GM23338 (cell line): ENCODE data around the gene OLFML2B. TPM values are rescaled to one million over a fixed set of nuclear protein-coding genes. Genes with fewer than 3 reads are reported as not detected.
A peak's percentile ranks its signal among the peaks of the same experiment; 100 is the strongest.

Experiments
- ATAC-seq: fragments of 200-7000 bp; cut with Tn5 transposase; 3 replicates; pipeline ENCODE4 v1.9.1; 2020
- DNase-seq: peaks from one replicate; pipeline ENCODE4 v3.0.0-alpha.2; 2015; ENCODE audit warnings: low spot score
- H2AFZ ChIP-seq: fragments of 200-600 bp; sonication (generic); 2 replicates; pipeline ENCODE4 v1.8.0; 2016; ENCODE audit warnings: antibody characterized with exemption, mild to moderate bottlenecking, moderate library complexity
- H3F3A ChIP-seq: fragments of 200-600 bp; sonication (generic); replicated peaks from 2 replicates; pipeline ENCODE4 v1.8.0; 2017; ENCODE audit warnings: antibody characterized with exemption, mixed run types, low read depth
- H3K27ac ChIP-seq: fragments of 200-600 bp; sonication (generic); 2 replicates; pipeline ENCODE4 v1.6.1; 2016; ENCODE audit warnings: low read depth
- H3K27me3 ChIP-seq: fragments of 200-600 bp; sonication (generic); 2 replicates; pipeline ENCODE4 v1.8.0; 2016; ENCODE audit warnings: mild to moderate bottlenecking, mixed run types, moderate library complexity; ENCODE audit not compliant: insufficient read depth
- H3K36me3 ChIP-seq: fragments of 200-600 bp; sonication (generic); 2 replicates; pipeline ENCODE4 v1.8.0; 2016; ENCODE audit warnings: mild to moderate bottlenecking; ENCODE audit not compliant: insufficient read depth
- H3K4me1 ChIP-seq: fragments of 200-600 bp; sonication (generic); 2 replicates; pipeline ENCODE4 v1.8.0; 2016; ENCODE audit warnings: mild to moderate bottlenecking, moderate library complexity; ENCODE audit not compliant: insufficient read depth
- H3K4me2 ChIP-seq: fragments of 200-600 bp; sonication (generic); 2 replicates; pipeline ENCODE4 v1.7.1; 2017; ENCODE audit warnings: mixed run types
- H3K4me3 ChIP-seq: fragments of 200-600 bp; sonication (generic); 2 replicates; pipeline ENCODE4 v1.6.1; 2016; ENCODE audit warnings: mixed run types
- H3K79me2 ChIP-seq: fragments of 200-600 bp; sonication (generic); replicated peaks from 2 replicates; pipeline ENCODE4 v1.8.0; 2017; ENCODE audit warnings: mild to moderate bottlenecking; ENCODE audit not compliant: insufficient read depth
- H3K9me2 ChIP-seq: fragments of 200-600 bp; sonication (generic); 2 replicates; pipeline ENCODE4 v1.8.0; 2017; ENCODE audit not compliant: insufficient read depth
- H4K20me1 ChIP-seq: fragments of 200-600 bp; sonication (generic); replicated peaks from 2 replicates; pipeline ENCODE4 v1.8.0; 2017; ENCODE audit warnings: mild to moderate bottlenecking; ENCODE audit not compliant: insufficient read depth
- H3K27ac Mint-ChIP-seq: 2 replicates; pipeline ENCODE4 v1.8.0; 2020; ENCODE audit warnings: inconsistent platforms, mild to moderate bottlenecking, moderate library complexity, mixed read lengths
- H3K27me3 Mint-ChIP-seq: 3 replicates; pipeline ENCODE4 v1.8.0; 2022; ENCODE audit warnings: low read depth, mild to moderate bottlenecking, moderate library complexity, mixed read lengths, inconsistent platforms; ENCODE audit not compliant: insufficient read depth, poor library complexity
- H3K36me3 Mint-ChIP-seq: 3 replicates; pipeline ENCODE4 v1.8.0; 2021; ENCODE audit warnings: low read depth, mild to moderate bottlenecking, inconsistent platforms, moderate library complexity, mixed read lengths
- H3K4me1 Mint-ChIP-seq: 3 replicates; pipeline ENCODE4 v1.8.0; 2020; ENCODE audit warnings: mild to moderate bottlenecking, inconsistent platforms, mixed read lengths
- H3K4me3 Mint-ChIP-seq: 3 replicates; pipeline ENCODE4 v1.8.0; 2021; ENCODE audit warnings: moderate library complexity, mild to moderate bottlenecking, inconsistent platforms, mixed read lengths
- H3K9me3 Mint-ChIP-seq: 3 replicates; pipeline ENCODE4 v1.8.0; 2020; ENCODE audit warnings: moderate library complexity, mild to moderate bottlenecking, inconsistent platforms, mixed read lengths
- CREB1 ChIP-seq: fragments of 250-450 bp; sonication (Bioruptor Pico); IDR thresholded peaks from 2 replicates; pipeline ENCODE4 v1.5.0; 2020; ENCODE audit warnings: low read depth, mild to moderate bottlenecking, moderate library complexity
- EZH2 ChIP-seq: fragments of 200-600 bp; sonication (generic); IDR thresholded peaks from one replicate; pipeline ENCODE4 v1.8.0; 2017; ENCODE audit warnings: antibody characterized with exemption, mild to moderate bottlenecking, low read depth; ENCODE audit not compliant: unreplicated experiment
- EZH2phosphoT487 ChIP-seq: fragments of 200-600 bp; sonication (generic); IDR thresholded peaks from one replicate; pipeline ENCODE4 v1.8.1; 2018; ENCODE audit warnings: antibody characterized with exemption; ENCODE audit not compliant: unreplicated experiment
- JUNB ChIP-seq: IDR thresholded peaks from one replicate; pipeline ENCODE4 v1.6.1; 2016; ENCODE audit warnings: antibody characterized with exemption; ENCODE audit not compliant: unreplicated experiment
- NANOG ChIP-seq: IDR thresholded peaks from 2 replicates; pipeline ENCODE4 v1.6.1; 2016; ENCODE audit warnings: antibody characterized with exemption, borderline replicate concordance
- POLR2AphosphoS5 ChIP-seq: IDR thresholded peaks from 2 replicates; pipeline ENCODE4 v1.6.1; 2016; ENCODE audit warnings: antibody characterized with exemption, low read depth
- STAT1 ChIP-seq: IDR thresholded peaks from one replicate; pipeline ENCODE4 v1.6.1; 2016; ENCODE audit warnings: antibody characterized with exemption; ENCODE audit not compliant: unreplicated experiment
- ZNF114 ChIP-seq: fragments of 250-450 bp; sonication (Bioruptor Pico); IDR thresholded peaks from 2 replicates; pipeline ENCODE4 v1.5.0; 2020; ENCODE audit warnings: mild to moderate bottlenecking, moderate library complexity
- ZNF331 ChIP-seq: fragments of 250-450 bp; sonication (Bioruptor Pico); IDR thresholded peaks from 2 replicates; pipeline ENCODE4 v1.5.0; 2020; ENCODE audit warnings: low read depth, mild to moderate bottlenecking, moderate library complexity
- polyA plus RNA-seq: library from polyadenylated mRNA; unstranded; fragments of >200 nt; fragmentation: Nextera tagmentation; extraction: Ambion mirVana; gene quantifications from 2 replicates; pipeline ENCODE4 v1.2.1, GENCODE V29; 2016
- total RNA-seq: library from RNA; depleted of rRNA; stranded (reverse); fragments of >200 nt; shearing (Covaris generic); gene quantifications from 2 replicates; pipeline ENCODE4 v1.2.3, GENCODE V29; 2014
- TF ChIP-seq, protein P1 (sequence below): IDR thresholded peaks from 2 replicates; pipeline ENCODE4 v1.6.1; 2016; ENCODE audit warnings: antibody characterized with exemption
- TF ChIP-seq, protein P2 (sequence below): fragments of 250-450 bp; sonication (Bioruptor Pico); IDR thresholded peaks from 2 replicates; pipeline ENCODE4 v1.5.0; 2020; ENCODE audit warnings: mild to moderate bottlenecking, moderate library complexity
- TF ChIP-seq, protein P3 (sequence below), 2 experiments: fragments of 200-600 bp in 1 of 2; sonication (generic) in 1 of 2; conservative IDR thresholded peaks; 2 replicates each; pipeline versions ENCODE4 v1.5.1 to v1.6.1; 2016 to 2017; ENCODE audit warnings: antibody characterized with exemption in 2 of 2, low read depth in 2 of 2, mild to moderate bottlenecking in 2 of 2, moderate library complexity in 1 of 2

Gene OLFML2B
- total and polyA plus RNA-seq, 2 experiments from 2014 or later = 2.9 to 4.3 TPM

DNA sequence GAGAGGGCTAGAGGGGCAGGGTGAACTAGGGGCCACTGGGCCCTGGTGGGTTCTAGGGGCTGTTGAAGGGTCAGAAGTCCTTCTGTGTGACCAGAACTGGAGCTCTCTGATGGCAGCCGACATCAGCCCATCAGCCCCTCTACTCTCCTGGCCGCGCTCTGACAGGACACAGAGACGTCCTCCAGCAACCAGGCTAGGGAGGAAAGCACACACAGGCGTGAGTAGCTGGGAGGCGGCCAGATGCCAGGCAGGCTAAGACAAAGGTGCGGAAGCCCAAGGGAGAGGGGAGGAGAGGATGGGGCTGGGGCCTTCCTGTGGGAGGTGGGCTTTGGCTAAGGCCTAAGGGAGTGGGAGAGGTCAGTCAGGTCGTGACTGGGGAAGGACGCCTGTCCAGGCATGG, 50.8 kb downstream of the OLFML2B start:
- ATAC-seq = peak; percentile 38
- Mint-ChIP-seq H3K4me3 (no peak overlapping the region), H3K9me3 (no peaks in the 10 kb centered on the region), H3K27ac (no peak overlapping the region), H3K36me3 (no peaks in the 10 kb centered on the region), H3K27me3 (peaks cover 2% of the 10 kb centered on the region), H3K4me1 (peaks cover 16% of the 10 kb centered on the region)
- DNase-seq = no peak
- Histone ChIP-seq H3K79me2 (no peaks in the 10 kb centered on the region), H3F3A (no peaks in the 10 kb centered on the region), H3K4me1 (0 out of 2 replicates have a peak, but pooled peaks cover 4% of the 10 kb centered on the region), H3K36me3 (no peaks in the 10 kb centered on the region), H3K27me3 (no peaks in the 10 kb centered on the region), H3K27ac (no peak overlapping the region), H4K20me1 (no peaks in the 10 kb centered on the region; the same call in 1 of the 2 replicates), H3K4me2 (no peak overlapping the region), H3K9me2 (0 out of 2 replicates have a peak, but pooled peaks cover 3% of the 10 kb centered on the region), H3K4me3 (no peak overlapping the region), H2AFZ (no peak overlapping the region)
- TF ChIP-seq CREB1 (CRISPR knock-in tag) (no peak), JUNB (no peak), NANOG (no peak)
- TF ChIP-seq, protein P1, sequence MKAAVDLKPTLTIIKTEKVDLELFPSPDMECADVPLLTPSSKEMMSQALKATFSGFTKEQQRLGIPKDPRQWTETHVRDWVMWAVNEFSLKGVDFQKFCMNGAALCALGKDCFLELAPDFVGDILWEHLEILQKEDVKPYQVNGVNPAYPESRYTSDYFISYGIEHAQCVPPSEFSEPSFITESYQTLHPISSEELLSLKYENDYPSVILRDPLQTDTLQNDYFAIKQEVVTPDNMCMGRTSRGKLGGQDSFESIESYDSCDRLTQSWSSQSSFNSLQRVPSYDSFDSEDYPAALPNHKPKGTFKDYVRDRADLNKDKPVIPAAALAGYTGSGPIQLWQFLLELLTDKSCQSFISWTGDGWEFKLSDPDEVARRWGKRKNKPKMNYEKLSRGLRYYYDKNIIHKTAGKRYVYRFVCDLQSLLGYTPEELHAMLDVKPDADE = no peak

DNA sequence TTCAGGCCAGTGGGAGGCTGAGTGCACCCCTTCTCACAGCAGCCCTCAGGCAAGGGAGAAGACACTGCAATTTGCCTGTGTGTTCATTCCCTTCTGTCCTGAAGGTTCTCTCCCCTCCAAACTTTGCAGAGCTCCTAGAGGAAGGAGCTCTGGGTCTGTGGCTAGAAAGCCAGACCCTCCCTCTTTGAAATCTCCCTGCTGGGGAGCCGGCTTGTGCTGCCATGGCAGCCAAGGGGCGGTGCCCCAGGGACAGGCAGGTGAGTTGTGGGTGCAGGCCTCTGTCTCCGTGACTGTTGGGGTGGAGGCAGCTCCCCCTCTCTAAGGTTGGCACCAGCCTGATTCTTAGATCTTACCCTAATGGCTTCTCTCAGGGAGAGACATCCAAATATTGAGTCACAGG, 53.0 kb downstream of the OLFML2B start:
- no peaks in the 10 kb centered on the region; the same call in 1 of the 2 replicates for H4K20me1 ChIP-seq
- H2AFZ ChIP-seq = no peak overlapping the region
- H3K27ac ChIP-seq = no peak overlapping the region
- Mint-ChIP-seq H3K4me3 (no peak overlapping the region), H3K36me3 (no peaks in the 10 kb centered on the region), H3K9me3 (no peaks in the 10 kb centered on the region), H3K27ac (no peak overlapping the region), H3K27me3 (peaks cover 2% of the 10 kb centered on the region), H3K4me1 (peaks cover 20% of the 10 kb centered on the region)
- H3K4me3 ChIP-seq = no peak overlapping the region
- no peaks in the 10 kb centered on the region for H3K36me3 ChIP-seq
- H3F3A ChIP-seq = no peaks in the 10 kb centered on the region
- H3K27me3 ChIP-seq = no peaks in the 10 kb centered on the region
- no peak overlapping the region for H3K4me2 ChIP-seq
- peaks cover 11% of the 10 kb centered on the region for H3K9me2 ChIP-seq
- H3K79me2 ChIP-seq = no peaks in the 10 kb centered on the region
- DNase-seq (no peak), ATAC-seq (peak; percentile 62)
- H3K4me1 ChIP-seq = 0 out of 2 replicates have a peak, but pooled peaks cover 4% of the 10 kb centered on the region
- TF ChIP-seq ZNF331 (no peak), POLR2AphosphoS5 (no peak), EZH2phosphoT487 (no peak), JUNB (no peak), NANOG (no peak), ZNF114 (CRISPR knock-in tag) (no peak), EZH2 (no peak), STAT1 (no peak), CREB1 (CRISPR knock-in tag) (no peak)
- TF ChIP-seq, protein P1 = no peak
- TF ChIP-seq, protein P2, sequence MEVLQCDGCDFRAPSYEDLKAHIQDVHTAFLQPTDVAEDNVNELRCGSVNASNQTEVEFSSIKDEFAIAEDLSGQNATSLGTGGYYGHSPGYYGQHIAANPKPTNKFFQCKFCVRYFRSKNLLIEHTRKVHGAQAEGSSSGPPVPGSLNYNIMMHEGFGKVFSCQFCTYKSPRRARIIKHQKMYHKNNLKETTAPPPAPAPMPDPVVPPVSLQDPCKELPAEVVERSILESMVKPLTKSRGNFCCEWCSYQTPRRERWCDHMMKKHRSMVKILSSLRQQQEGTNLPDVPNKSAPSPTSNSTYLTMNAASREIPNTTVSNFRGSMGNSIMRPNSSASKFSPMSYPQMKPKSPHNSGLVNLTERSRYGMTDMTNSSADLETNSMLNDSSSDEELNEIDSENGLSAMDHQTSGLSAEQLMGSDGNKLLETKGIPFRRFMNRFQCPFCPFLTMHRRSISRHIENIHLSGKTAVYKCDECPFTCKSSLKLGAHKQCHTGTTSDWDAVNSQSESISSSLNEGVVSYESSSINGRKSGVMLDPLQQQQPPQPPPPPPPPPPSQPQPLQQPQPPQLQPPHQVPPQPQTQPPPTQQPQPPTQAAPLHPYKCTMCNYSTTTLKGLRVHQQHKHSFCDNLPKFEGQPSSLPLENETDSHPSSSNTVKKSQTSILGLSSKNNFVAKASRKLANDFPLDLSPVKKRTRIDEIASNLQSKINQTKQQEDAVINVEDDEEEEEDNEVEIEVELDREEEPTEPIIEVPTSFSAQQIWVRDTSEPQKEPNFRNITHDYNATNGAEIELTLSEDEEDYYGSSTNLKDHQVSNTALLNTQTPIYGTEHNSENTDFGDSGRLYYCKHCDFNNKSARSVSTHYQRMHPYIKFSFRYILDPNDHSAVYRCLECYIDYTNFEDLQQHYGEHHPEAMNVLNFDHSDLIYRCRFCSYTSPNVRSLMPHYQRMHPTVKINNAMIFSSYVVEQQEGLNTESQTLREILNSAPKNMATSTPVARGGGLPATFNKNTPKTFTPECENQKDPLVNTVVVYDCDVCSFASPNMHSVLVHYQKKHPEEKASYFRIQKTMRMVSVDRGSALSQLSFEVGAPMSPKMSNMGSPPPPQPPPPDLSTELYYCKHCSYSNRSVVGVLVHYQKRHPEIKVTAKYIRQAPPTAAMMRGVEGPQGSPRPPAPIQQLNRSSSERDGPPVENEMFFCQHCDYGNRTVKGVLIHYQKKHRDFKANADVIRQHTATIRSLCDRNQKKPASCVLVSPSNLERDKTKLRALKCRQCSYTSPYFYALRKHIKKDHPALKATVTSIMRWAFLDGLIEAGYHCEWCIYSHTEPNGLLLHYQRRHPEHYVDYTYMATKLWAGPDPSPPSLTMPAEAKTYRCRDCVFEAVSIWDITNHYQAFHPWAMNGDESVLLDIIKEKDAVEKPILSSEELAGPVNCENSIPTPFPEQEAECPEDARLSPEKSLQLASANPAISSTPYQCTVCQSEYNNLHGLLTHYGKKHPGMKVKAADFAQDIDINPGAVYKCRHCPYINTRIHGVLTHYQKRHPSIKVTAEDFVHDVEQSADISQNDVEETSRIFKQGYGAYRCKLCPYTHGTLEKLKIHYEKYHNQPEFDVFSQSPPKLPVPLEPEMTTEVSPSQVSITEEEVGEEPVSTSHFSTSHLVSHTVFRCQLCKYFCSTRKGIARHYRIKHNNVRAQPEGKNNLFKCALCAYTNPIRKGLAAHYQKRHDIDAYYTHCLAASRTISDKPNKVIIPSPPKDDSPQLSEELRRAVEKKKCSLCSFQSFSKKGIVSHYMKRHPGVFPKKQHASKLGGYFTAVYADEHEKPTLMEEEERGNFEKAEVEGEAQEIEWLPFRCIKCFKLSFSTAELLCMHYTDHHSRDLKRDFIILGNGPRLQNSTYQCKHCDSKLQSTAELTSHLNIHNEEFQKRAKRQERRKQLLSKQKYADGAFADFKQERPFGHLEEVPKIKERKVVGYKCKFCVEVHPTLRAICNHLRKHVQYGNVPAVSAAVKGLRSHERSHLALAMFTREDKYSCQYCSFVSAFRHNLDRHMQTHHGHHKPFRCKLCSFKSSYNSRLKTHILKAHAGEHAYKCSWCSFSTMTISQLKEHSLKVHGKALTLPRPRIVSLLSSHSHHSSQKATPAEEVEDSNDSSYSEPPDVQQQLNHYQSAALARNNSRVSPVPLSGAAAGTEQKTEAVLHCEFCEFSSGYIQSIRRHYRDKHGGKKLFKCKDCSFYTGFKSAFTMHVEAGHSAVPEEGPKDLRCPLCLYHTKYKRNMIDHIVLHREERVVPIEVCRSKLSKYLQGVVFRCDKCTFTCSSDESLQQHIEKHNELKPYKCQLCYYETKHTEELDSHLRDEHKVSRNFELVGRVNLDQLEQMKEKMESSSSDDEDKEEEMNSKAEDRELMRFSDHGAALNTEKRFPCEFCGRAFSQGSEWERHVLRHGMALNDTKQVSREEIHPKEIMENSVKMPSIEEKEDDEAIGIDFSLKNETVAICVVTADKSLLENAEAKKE = no peak
- TF ChIP-seq, protein P3, sequence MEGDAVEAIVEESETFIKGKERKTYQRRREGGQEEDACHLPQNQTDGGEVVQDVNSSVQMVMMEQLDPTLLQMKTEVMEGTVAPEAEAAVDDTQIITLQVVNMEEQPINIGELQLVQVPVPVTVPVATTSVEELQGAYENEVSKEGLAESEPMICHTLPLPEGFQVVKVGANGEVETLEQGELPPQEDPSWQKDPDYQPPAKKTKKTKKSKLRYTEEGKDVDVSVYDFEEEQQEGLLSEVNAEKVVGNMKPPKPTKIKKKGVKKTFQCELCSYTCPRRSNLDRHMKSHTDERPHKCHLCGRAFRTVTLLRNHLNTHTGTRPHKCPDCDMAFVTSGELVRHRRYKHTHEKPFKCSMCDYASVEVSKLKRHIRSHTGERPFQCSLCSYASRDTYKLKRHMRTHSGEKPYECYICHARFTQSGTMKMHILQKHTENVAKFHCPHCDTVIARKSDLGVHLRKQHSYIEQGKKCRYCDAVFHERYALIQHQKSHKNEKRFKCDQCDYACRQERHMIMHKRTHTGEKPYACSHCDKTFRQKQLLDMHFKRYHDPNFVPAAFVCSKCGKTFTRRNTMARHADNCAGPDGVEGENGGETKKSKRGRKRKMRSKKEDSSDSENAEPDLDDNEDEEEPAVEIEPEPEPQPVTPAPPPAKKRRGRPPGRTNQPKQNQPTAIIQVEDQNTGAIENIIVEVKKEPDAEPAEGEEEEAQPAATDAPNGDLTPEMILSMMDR (conservative IDR thresholded peaks at IDR 0.05; ENCODE audit: low read depth in 2 of 2) = no peak
